Daoy (cell line): Measurements from ENCODE around the gene SPRED2. TPM values are rescaled to one million over a fixed set of nuclear protein-coding genes. Genes with fewer than 3 reads are reported as not detected.

Experiments
- DNase-seq: peaks from one replicate; pipeline ENCODE4 v3.0.0-alpha.2; 2015; ENCODE audit warnings: low read depth
- total RNA-seq: library from RNA; depleted of rRNA; stranded (reverse); fragments of >200 nt; shearing (Covaris generic); gene quantifications from 2 replicates; pipeline ENCODE4 v1.2.3, GENCODE V29; 2014

SPRED2 gene
- total RNA-seq, 1 experiment from 2014 or later = 6.9 TPM

DNA sequence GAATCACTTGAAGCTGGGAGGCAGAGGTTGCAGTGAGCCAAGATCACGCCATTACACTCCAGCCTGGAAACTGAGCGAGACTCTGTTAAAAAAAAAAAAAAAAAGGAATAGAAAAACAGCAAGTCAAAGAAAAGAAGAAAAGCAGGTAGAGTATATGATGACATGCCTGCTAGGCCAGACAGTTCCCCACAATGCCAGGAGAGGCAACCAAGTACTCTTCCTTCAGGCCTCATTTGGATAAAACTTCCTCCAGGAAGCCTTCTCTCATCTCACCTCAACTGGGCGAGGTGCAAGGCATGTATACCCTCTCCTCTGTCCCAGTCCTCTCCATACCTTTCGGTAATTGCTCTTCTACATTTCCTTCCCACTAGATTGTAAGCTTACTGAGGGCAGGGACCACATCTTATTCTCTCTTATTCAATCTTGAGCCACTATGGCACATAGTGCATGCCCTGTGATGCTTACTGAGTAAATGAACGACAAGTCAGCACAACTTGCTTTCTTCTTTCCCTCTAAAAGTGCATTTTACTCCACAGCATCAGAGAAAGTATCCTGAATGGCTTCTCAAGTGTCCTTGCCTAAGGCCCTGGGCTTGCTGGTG, 10.1 kb upstream of the SPRED2 start:
- no peak for DNase-seq

DNA sequence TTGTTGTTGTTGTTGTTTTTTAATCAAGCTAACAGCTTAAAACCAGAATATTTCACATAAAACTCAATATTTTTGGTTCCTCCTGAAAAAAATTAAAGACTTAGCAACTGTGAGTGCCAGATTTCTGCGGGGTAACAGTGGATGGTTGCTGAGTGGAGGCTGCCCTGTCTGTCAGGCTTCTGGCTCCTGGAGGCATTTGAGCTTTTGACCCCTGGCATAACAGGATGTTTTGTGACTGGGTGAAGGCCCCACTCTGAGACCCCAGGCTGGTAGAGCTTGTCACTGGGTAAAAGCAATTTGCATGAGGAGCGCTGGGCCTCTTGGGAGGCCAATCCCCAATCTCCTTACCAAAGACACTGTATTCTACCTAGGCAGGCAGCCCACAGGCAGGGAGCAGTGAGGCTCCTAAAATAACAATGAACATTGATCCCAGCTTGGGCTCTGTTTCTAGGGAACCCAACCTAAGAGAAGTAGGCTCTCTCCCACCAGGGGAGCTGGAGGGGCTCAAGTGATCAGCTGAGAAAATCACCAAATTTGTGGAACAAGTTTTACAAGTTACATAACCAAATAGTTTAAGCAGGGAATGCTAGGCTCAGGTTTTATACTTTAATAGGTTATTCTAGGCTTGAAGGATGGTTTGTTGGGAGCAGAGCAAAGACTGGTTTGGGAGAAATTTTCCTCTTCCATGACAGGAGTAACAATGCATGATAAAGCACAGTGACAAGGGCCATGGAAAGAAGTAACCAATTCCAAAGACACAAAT, 5.9 kb upstream of the SPRED2 start:
- no peak for DNase-seq

DNA sequence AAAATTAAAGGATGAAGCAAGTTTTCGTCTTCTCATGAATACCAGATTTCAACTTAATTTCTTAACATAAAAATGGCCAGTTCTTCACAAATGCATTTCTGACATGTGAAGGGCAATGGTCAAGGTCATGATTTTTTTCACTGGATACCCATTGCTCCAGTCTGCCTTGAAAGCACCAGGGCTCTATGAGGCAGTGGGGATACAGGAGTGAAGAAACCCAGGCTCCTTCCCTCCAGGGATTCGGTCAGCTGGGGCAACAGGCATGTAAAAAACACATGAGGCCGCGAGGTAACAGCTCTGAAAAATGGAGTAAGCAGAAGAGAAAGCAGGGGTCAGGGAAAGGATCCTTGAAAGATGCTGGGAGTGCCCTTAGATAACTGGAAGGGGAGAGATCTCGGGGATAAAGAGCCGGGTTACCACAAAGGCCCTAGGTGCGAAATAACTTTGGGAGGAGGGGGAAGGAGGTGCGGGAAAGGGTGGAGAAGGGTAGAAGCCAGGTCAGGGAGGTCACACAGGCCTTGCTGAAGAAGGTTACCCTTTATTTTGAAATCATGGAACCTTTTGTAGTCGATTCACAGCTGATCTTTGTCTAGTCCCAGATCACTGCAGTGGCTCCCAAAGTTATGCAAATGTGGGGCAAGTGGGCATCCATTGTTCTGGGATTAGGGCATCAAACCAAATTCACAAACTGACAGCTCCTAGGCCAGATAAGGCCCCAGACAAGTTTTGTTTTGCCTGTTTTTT, 5.2 kb upstream of the SPRED2 start:
- no peak for DNase-seq

DNA sequence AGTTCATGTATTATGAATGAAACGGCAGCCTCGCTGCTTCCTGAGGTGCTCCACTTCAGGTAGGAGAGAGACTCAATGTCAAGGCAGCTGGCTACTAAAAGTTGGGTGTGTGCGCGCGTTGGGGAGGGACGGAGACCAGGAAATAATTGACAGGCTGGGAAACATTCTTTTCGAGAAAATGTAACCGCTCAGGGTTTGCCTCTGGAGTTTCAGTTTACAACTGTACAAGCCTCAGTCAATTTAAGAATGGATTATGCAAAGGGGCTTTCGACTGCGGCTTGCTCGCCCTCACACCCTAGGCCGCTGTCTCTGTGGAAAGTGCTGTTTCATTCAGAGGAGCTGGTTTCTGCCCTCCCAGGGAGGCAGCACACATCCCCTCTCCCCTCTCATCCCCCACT, 4.4 kb upstream of the SPRED2 start:
- DNase-seq = no peak

DNA sequence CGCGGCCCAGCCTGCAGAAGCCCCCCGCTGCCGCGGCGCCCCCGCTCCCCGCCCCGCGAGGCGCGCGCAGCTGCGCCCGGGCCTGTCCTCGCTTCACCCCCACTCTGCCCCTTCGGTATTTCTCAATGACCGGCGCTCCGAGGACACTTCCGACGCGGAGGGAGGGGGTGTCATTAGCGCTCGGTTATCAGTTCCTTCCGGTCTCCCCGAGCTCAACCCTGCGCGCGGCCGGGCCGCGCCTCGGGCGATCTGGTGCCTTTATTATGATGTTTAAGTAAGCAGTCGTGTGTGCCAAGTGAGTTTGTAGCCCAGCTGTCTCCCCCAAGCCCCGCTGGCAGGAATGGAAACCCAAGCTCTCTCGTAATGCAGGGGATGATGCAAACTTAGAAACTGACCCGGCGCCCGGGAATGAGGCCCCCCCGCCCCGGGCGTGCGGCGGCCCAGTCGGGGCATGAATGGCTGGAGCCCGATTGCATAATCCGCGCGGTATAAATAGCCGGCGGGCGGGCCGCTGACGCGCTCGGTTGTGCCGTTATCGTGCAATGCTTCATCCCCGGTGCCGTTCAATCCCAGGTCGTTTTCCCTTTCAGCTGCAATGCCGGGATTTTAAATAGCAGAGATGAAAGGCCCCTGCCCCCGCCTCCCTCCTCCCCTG, 3.9 kb upstream of the SPRED2 start:
- DNase-seq = peak; percentile 80

DNA sequence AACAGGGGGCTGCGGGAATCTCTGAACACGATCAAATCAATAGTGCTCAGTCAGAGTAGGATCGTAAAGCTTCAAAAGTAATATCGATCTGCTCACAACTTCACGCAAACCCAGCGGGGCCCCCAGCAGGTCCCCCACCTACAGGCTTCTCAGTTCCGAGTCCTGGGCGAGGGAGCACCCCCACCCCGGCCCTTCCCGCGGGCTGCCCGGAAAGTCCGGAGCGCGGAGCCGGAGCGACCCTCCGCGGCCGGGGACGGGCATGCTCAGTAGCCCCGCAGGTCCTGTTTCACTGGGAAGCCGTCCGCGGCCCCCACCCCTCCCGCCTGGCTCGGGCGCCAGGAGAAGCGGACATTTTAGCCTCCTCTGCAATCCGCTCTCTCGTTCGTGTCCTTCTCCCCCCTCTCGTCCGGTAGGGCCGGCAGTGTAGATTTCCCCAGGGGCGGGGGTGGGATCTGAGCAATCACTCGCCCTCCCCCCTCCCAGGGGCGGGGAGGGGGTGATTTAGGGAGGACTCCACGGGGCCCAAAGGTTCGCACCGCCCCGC, 3.3 kb upstream of the SPRED2 start:
- DNase-seq = peak; percentile 88

DNA sequence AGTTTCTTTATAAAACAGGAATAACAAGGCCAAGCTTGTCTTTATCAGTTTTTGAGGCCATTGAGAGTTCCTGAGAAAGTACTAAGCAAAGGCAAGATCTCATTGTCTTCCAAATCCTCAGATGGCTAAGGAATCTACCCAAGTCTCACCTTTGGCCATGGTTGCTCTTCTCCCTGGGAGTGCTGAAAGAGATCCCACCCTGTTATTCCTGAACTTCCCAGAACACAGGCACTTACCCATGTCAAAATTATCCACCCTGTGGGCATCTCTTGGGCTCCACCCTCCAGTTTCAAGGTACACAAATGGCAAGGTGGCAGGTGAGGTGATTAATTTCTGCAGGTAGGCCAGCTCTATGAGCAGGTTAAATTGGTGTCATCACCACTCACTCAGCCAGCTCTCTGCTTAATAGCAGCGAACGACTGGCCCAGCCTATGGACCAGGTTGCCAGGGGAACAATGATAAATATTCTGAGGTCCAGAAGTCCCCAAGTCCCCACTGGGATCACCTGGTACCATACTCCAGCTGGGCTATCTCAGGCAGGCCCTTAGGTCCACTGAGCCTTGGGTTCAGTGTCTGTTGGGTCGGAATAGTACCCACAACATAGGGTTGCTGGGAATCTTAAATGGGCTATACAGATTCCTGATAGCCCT, 2.3 kb upstream of the SPRED2 start:
- no peak for DNase-seq

DNA sequence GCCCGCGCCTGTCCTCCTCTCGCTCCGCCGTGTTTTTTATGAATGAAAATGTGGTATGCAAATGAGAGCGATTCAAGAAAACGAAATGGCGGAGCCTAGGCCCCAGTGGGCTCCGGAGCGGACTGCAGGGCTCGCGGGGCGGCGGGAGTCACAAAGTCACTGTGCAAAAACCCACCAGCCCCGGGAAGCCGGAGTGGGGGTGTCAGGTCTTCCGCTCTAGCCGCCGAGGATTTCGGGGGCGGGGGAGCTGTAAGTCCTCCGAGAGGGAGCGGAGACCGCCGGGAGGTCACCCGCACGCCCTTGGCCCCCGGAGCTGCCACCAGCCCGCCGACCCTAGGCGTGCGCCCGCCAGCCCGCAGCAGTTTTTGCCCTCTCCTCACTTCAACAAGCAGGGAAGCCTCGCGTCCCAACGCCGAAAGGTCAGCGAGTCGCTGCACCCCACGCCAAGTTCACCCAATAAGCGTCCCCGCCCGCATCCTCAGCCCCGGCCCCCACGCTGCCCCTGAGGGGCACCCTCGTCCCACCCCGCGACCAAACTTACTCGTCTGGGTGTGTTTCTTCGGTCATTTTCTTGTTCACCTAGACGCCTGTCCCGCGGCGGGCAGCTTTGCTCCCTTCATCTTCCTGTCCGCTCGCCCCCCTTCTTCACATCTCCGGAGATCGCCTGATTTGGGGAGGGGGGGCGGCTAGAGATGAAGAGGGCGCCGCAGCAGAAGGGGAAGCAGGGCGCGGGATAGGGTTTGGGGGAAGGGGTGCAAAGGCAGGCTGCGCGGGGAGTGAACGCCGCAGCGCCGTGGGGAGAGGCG, 775 bp downstream of the SPRED2 start:
- DNase-seq = peak; percentile 46

DNA sequence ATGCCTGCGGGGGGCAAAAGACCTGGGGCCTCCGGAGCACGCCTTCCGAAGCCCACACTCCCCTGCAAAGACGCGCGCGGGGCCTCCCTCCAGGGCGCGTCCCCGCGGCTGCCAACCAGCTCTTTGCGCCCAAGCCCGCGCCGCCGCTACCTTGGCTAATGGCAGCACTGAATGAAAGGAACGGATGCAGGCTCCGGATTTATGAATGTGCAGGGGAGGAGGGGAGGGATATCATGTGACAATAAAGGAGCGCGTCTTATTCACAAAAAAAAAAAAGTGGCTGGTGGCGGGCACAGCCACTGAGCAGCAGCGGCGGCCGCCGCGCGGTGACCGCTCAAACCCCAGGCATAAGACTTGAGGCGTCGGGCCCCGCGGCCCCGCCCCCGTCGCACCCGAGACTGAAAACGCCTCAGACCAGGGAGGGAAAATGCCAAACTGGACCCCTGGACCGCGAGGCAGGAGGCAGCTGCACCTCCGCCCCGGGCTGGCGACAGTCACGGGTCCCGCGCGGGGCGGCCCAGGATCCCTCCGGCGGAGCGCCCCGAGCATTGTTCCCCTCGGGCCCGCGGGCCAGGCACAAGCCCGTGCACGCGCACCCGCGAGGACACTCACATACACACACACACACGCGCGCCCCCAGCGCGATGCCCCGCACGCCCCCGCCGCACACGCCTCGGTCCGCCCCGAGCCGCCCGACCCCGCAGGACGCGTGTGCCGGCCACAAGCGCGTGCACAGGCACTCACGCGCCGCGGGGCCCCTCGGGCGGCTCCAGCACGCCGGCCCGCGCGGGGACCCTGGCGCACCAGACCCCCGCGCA, 1.6 kb downstream of the SPRED2 start:
- peak; percentile 85 for DNase-seq

DNA sequence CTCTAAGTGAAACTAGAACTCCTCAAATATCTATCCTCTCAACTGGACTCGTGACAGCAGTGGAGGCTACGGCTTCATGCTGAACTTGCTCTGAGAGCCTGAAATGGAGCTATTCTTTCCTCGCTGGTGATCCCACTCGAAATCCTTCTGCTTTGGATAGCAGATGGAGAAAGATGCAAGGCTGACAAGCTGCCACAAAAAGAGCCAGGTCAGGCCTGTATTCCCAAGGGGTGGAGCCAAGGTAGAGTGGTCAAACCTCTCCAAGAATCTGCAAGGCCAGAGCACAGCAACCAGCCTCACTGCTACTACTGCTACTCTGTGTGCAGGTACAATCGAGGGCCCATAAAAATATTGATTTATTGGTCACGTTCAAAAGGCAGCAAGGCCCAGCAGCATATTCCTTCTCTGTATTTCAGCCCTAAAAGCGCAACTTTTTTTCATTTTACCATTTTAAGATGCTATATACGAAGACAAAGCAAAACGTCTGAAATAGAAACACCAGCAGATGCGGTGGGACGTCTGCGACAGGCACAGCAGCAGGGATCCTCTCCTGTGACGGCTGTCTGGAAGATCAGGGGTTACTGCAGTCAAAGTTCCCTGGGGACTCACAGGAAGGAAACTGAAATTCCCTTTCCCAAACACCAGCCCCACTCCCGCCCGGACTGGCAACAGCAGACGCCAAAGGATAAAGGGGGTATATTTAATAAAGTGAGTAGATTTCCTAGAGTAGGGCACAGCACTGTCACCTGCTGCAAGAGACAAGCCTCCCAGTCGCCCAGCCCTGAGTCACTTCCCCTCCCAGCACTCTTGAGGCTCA, 2.4 kb downstream of the SPRED2 start:
- DNase-seq = no peak

DNA sequence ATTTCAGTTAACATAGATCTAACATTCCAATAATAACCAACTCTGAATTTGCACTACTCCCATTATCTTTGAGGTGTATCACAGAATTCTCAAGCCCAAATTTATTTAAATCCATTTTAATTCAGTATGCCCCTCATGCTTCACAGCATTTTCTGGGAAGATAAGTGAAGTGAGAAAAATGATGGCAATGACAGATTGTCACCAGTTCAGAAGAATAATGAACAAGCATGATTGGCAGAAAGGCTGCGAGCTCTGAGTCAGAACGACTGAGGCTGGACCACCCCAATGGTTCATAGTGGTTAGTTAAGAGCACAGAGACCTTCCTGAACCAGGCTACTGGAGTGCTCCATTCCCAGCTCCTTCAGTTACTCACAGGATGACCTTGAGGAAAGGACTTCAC, 4.9 kb downstream of the SPRED2 start:
- DNase-seq = no peak

DNA sequence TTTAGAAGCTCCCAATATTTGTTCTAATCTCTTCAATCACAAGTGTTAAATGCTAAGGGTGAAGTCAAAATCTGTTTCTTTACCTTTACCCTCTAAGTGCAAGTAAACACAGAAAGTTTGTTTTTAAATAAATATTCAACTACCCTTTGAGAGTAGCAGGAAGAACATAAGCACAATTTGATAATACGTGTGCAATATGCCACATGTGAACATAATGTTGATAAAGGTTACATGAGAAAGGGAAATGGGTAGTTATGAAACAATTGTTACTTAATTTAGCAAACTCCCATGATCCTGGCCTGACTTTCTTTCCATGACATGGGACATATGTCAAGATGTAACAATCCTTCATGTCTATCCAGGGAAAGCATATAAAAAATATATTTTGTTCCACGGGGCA, 7.1 kb downstream of the SPRED2 start:
- DNase-seq = no peak

DNA sequence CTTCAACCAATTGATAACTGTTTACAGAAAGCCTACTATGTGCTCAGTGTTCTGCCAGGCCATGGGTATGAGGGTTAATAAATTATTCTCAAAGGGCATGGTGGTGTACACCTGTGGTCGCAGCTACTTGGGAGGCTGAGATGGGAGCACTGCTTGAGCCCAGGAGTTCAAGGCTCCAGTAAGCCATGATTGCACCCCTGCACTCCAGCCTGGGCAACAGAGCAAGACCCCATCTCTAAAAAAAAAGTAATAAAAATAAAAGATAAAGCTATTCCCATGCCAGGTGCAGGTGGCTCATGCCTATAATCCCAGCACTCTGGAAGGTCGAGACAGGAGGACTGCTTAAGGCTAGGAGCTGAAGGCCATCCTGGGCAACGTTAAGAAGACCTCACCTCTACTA, 8.0 kb downstream of the SPRED2 start:
- DNase-seq = no peak

DNA sequence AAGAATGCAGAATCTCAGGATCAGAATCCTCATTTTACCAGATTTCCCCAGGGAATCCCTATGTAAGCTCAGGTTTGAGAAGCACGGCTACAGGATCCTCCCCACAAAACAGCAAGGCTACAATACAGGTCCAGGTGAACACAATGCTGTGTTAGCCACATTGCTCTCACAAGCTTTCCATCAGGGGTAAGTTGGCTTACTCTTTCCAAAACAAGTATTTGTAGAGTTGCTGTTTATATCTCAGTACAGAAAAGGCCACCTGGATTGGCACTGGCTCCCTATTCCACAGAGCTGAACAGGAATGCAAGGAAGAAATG, 11.0 kb downstream of the SPRED2 start:
- DNase-seq = no peak

DNA sequence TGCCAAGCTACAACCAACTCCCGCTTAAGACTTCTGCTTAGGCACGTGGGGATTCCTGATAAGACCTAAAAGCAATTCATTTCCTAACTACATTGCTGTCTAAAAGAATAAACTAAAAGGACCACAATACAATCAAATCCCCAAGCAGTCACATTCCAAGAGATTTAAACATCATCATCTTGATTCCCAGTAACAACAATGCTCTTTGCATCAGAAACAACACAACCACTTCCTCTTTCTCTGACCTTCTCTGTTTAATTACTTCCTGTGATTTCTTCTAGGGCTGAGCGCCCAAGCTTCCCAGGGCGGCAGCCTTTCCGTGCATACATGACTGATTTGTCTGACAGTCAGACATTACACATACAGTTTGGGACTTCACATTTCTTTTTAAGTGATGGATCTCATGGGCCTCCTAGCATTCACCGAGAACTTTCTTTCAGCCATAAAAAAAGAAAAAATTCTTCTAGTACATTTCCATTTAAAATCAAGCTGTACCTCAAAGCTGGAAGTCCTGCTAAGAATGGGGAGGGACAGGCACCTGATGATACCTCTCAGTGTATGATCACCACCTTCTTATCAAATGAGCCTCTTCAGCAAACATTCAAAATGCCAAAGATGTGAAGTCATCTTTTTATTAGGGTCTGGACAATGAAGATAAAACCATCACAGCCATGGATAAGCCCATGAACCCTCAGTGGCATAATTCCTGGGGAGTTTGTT, 11.5 kb downstream of the SPRED2 start:
- DNase-seq = peak; percentile 70

DNA sequence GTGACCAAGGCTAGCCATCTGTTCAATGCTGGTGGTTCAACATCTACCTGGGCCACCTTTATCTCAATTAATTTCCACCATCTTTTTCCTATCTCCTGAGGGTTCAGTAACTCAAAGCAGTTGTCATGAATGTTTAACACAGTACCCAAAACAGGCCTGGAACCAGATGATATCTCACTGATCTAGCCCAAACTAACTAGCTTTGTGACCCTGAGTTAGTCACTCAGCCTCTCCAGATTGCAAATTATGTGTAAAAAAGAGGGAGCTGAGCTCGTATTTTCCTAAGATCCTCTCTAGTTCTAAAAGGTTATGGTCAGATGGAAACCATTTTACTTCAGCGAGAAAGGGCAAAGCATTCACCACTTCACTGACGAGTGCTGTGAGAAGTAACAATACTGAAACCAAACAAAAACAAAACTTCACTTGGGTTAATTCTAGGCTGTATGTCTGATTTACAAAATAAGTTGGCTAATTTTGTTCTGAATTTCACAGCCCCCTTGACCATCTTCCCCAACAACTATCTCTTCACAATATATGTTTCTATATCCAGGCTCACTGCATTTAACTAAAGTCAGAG, 14.8 kb downstream of the SPRED2 start:
- no peak for DNase-seq

DNA sequence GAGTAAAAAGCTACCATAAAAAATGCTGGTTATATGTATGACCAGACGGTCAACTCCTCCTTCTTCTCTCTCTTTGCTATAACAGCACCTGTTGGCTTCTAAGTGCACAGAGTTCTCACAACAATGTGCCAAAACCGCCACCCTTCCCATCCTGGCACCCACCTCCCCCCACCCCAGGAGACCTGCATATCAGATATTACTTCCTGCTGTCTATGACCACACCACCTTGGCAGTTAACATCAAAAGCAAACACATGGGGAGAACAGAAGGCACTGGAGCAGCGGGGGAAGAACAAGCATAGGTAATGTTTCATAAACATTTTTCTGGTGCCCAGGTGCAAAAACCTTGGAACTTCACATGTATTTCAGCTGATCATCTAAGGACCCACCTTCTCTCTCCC, 15.5 kb downstream of the SPRED2 start:
- no peak for DNase-seq

DNA sequence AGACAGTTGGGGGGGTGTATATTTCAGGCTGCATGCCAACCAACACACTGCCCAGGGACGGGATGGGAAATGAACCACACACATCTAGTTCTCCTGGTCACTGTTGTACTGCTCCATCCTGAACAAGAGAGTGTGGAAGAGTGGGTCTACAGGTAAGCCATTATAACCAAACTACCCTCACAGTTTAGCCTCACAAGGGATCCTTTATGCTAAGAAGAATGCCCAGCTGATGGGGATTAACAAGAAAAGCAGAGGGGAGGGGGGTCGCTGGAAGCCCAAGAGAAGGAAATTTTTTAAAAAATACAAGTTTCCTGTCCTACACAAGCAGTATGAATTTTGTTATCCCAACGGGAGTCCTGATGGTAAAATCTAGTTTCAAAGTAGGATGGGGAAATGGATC, 16.1 kb downstream of the SPRED2 start:
- no peak for DNase-seq
